ENCODE measurements around the gene MINDY4B.

MINDY4B gene

GRCh38 chr3:150921209-150921608, 16.0 kb upstream of the MINDY4B start:
- TF ChIP-seq CTCF (IDR thresholded peaks at IDR 0.05; ENCODE audit: control extremely low read depth, extremely low read depth, low read depth, missing control alignments) = no peak
- POLR2A ChIA-PET = no interaction called here
- no peak for DNase-seq (ENCODE audit: extremely low spot score)
- CTCF ChIA-PET = no interaction called here

GRCh38 chr3:150920236-150920635, 15.0 kb upstream of the MINDY4B start:
- TF ChIP-seq CTCF (IDR thresholded peaks at IDR 0.05; ENCODE audit: control extremely low read depth, extremely low read depth, low read depth, missing control alignments) = no peak
- ChIA-PET POLR2A (no interaction called here), CTCF (no interaction called here)
- no peak for DNase-seq (ENCODE audit: extremely low spot score)

GRCh38 chr3:150917951-150918350, 12.7 kb upstream of the MINDY4B start:
- TF ChIP-seq CTCF (IDR thresholded peaks at IDR 0.05; ENCODE audit: control extremely low read depth, extremely low read depth, low read depth, missing control alignments) = no peak
- ChIA-PET POLR2A (no interaction called here), CTCF (interaction anchor here (0.8 to 2.5 kb wide), 3 partner anchors 12 to 229 kb away, joined by 4 to 9 read pairs (median 4); no protein-coding TSS in a partner anchor)
- no peak for DNase-seq (ENCODE audit: extremely low spot score)

- CTCF ChIA-PET = interaction anchor here (1.3 kb wide), 2 partner anchors 10 to 21 kb away, joined by 3 read pairs; no protein-coding TSS in a partner anchor
- DNase-seq (ENCODE audit: extremely low spot score) = no peak
- TF ChIP-seq CTCF (IDR thresholded peaks at IDR 0.05; ENCODE audit: control extremely low read depth, extremely low read depth, low read depth, missing control alignments) = no peak
- POLR2A ChIA-PET = no interaction called here
Observed at GRCh38 chr3:150913133-150913922, 8.1 kb upstream of the MINDY4B start.

- TF ChIP-seq CTCF (IDR thresholded peaks at IDR 0.05; ENCODE audit: control extremely low read depth, extremely low read depth, low read depth, missing control alignments) = no peak
- no peak for DNase-seq (ENCODE audit: extremely low spot score)
- CTCF ChIA-PET = no interaction called here
- POLR2A ChIA-PET = no interaction called here
Observed at GRCh38 chr3:150912501-150912900, 7.3 kb upstream of the MINDY4B start.

GRCh38 chr3:150911771-150912170, 6.5 kb upstream of the MINDY4B start:
- TF ChIP-seq CTCF (IDR thresholded peaks at IDR 0.05; ENCODE audit: control extremely low read depth, extremely low read depth, low read depth, missing control alignments) = no peak
- DNase-seq (ENCODE audit: extremely low spot score) = no peak
- ChIA-PET POLR2A (no interaction called here), CTCF (interaction anchor here (1.3 kb wide), 2 partner anchors 12 to 13 kb away, joined by 4 to 6 read pairs; no protein-coding TSS in a partner anchor)
